GM23338 (cell line): Measurements from ENCODE around the gene SERPINB2. TPM values are rescaled to one million over a fixed set of nuclear protein-coding genes. Genes with fewer than 3 reads are reported as not detected.

Experiments
- ATAC-seq: fragments of 200-7000 bp; cut with Tn5 transposase; 3 replicates; pipeline ENCODE4 v1.9.1; 2020
- DNase-seq: peaks from one replicate; pipeline ENCODE4 v3.0.0-alpha.2; 2015; ENCODE audit warnings: low spot score
- H2AFZ ChIP-seq: fragments of 200-600 bp; sonication (generic); 2 replicates; pipeline ENCODE4 v1.8.0; 2016; ENCODE audit warnings: antibody characterized with exemption, mild to moderate bottlenecking, moderate library complexity
- H3F3A ChIP-seq: fragments of 200-600 bp; sonication (generic); replicated peaks from 2 replicates; pipeline ENCODE4 v1.8.0; 2017; ENCODE audit warnings: antibody characterized with exemption, mixed run types, low read depth
- H3K27ac ChIP-seq: fragments of 200-600 bp; sonication (generic); 2 replicates; pipeline ENCODE4 v1.6.1; 2016; ENCODE audit warnings: low read depth
- H3K27me3 ChIP-seq: fragments of 200-600 bp; sonication (generic); 2 replicates; pipeline ENCODE4 v1.8.0; 2016; ENCODE audit warnings: mild to moderate bottlenecking, mixed run types, moderate library complexity; ENCODE audit not compliant: insufficient read depth
- H3K36me3 ChIP-seq: fragments of 200-600 bp; sonication (generic); 2 replicates; pipeline ENCODE4 v1.8.0; 2016; ENCODE audit warnings: mild to moderate bottlenecking; ENCODE audit not compliant: insufficient read depth
- H3K4me1 ChIP-seq: fragments of 200-600 bp; sonication (generic); 2 replicates; pipeline ENCODE4 v1.8.0; 2016; ENCODE audit warnings: mild to moderate bottlenecking, moderate library complexity; ENCODE audit not compliant: insufficient read depth
- H3K4me2 ChIP-seq: fragments of 200-600 bp; sonication (generic); 2 replicates; pipeline ENCODE4 v1.7.1; 2017; ENCODE audit warnings: mixed run types
- H3K4me3 ChIP-seq: fragments of 200-600 bp; sonication (generic); 2 replicates; pipeline ENCODE4 v1.6.1; 2016; ENCODE audit warnings: mixed run types
- H3K79me2 ChIP-seq: fragments of 200-600 bp; sonication (generic); replicated peaks from 2 replicates; pipeline ENCODE4 v1.8.0; 2017; ENCODE audit warnings: mild to moderate bottlenecking; ENCODE audit not compliant: insufficient read depth
- H3K9me2 ChIP-seq: fragments of 200-600 bp; sonication (generic); 2 replicates; pipeline ENCODE4 v1.8.0; 2017; ENCODE audit not compliant: insufficient read depth
- H4K20me1 ChIP-seq: fragments of 200-600 bp; sonication (generic); replicated peaks from 2 replicates; pipeline ENCODE4 v1.8.0; 2017; ENCODE audit warnings: mild to moderate bottlenecking; ENCODE audit not compliant: insufficient read depth
- H3K27ac Mint-ChIP-seq: 2 replicates; pipeline ENCODE4 v1.8.0; 2020; ENCODE audit warnings: inconsistent platforms, mild to moderate bottlenecking, moderate library complexity, mixed read lengths
- H3K27me3 Mint-ChIP-seq: 3 replicates; pipeline ENCODE4 v1.8.0; 2022; ENCODE audit warnings: low read depth, mild to moderate bottlenecking, moderate library complexity, mixed read lengths, inconsistent platforms; ENCODE audit not compliant: insufficient read depth, poor library complexity
- H3K36me3 Mint-ChIP-seq: 3 replicates; pipeline ENCODE4 v1.8.0; 2021; ENCODE audit warnings: low read depth, mild to moderate bottlenecking, inconsistent platforms, moderate library complexity, mixed read lengths
- H3K4me1 Mint-ChIP-seq: 3 replicates; pipeline ENCODE4 v1.8.0; 2020; ENCODE audit warnings: mild to moderate bottlenecking, inconsistent platforms, mixed read lengths
- H3K4me3 Mint-ChIP-seq: 3 replicates; pipeline ENCODE4 v1.8.0; 2021; ENCODE audit warnings: moderate library complexity, mild to moderate bottlenecking, inconsistent platforms, mixed read lengths
- H3K9me3 Mint-ChIP-seq: 3 replicates; pipeline ENCODE4 v1.8.0; 2020; ENCODE audit warnings: moderate library complexity, mild to moderate bottlenecking, inconsistent platforms, mixed read lengths
- CREB1 ChIP-seq: fragments of 250-450 bp; sonication (Bioruptor Pico); IDR thresholded peaks from 2 replicates; pipeline ENCODE4 v1.5.0; 2020; ENCODE audit warnings: low read depth, mild to moderate bottlenecking, moderate library complexity
- CTCF ChIP-seq, 2 experiments: fragments of 200-600 bp in 1 of 2; sonication (generic) in 1 of 2; conservative IDR thresholded peaks; 2 replicates each; pipeline versions ENCODE4 v1.5.1 to v1.6.1; 2016 to 2017; ENCODE audit warnings: antibody characterized with exemption in 2 of 2, low read depth in 2 of 2, mild to moderate bottlenecking in 2 of 2, moderate library complexity in 1 of 2
- EZH2phosphoT487 ChIP-seq: fragments of 200-600 bp; sonication (generic); IDR thresholded peaks from one replicate; pipeline ENCODE4 v1.8.1; 2018; ENCODE audit warnings: antibody characterized with exemption; ENCODE audit not compliant: unreplicated experiment
- JUNB ChIP-seq: IDR thresholded peaks from one replicate; pipeline ENCODE4 v1.6.1; 2016; ENCODE audit warnings: antibody characterized with exemption; ENCODE audit not compliant: unreplicated experiment
- NANOG ChIP-seq: IDR thresholded peaks from 2 replicates; pipeline ENCODE4 v1.6.1; 2016; ENCODE audit warnings: antibody characterized with exemption, borderline replicate concordance
- POLR2AphosphoS5 ChIP-seq: IDR thresholded peaks from 2 replicates; pipeline ENCODE4 v1.6.1; 2016; ENCODE audit warnings: antibody characterized with exemption, low read depth
- STAT1 ChIP-seq: IDR thresholded peaks from one replicate; pipeline ENCODE4 v1.6.1; 2016; ENCODE audit warnings: antibody characterized with exemption; ENCODE audit not compliant: unreplicated experiment
- ZNF331 ChIP-seq: fragments of 250-450 bp; sonication (Bioruptor Pico); IDR thresholded peaks from 2 replicates; pipeline ENCODE4 v1.5.0; 2020; ENCODE audit warnings: low read depth, mild to moderate bottlenecking, moderate library complexity
- polyA plus RNA-seq: library from polyadenylated mRNA; unstranded; fragments of >200 nt; fragmentation: Nextera tagmentation; extraction: Ambion mirVana; gene quantifications from 2 replicates; pipeline ENCODE4 v1.2.1, GENCODE V29; 2016
- total RNA-seq: library from RNA; depleted of rRNA; stranded (reverse); fragments of >200 nt; shearing (Covaris generic); gene quantifications from 2 replicates; pipeline ENCODE4 v1.2.3, GENCODE V29; 2014
- TF ChIP-seq, protein P1 (sequence below): IDR thresholded peaks from 2 replicates; pipeline ENCODE4 v1.6.1; 2016; ENCODE audit warnings: antibody characterized with exemption
- TF ChIP-seq, protein P2 (sequence below): fragments of 250-450 bp; sonication (Bioruptor Pico); IDR thresholded peaks from 2 replicates; pipeline ENCODE4 v1.5.0; 2020; ENCODE audit warnings: mild to moderate bottlenecking, moderate library complexity

Gene SERPINB2
- total and polyA plus RNA-seq, 2 experiments from 2014 or later: not detected

- TF ChIP-seq, protein P1, sequence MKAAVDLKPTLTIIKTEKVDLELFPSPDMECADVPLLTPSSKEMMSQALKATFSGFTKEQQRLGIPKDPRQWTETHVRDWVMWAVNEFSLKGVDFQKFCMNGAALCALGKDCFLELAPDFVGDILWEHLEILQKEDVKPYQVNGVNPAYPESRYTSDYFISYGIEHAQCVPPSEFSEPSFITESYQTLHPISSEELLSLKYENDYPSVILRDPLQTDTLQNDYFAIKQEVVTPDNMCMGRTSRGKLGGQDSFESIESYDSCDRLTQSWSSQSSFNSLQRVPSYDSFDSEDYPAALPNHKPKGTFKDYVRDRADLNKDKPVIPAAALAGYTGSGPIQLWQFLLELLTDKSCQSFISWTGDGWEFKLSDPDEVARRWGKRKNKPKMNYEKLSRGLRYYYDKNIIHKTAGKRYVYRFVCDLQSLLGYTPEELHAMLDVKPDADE: no peak
- TF ChIP-seq ZNF331 (CRISPR knock-in tag) (no peak), POLR2AphosphoS5 (no peak), JUNB (no peak), STAT1 (no peak), CTCF (conservative IDR thresholded peaks at IDR 0.05; ENCODE audit: low read depth in 2 of 2) (no peak), CREB1 (CRISPR knock-in tag) (no peak)
These were observed 14.9 kb upstream of the SERPINB2 start (continued) for GRCh38 chr18:63872586-63872985.

DNA sequence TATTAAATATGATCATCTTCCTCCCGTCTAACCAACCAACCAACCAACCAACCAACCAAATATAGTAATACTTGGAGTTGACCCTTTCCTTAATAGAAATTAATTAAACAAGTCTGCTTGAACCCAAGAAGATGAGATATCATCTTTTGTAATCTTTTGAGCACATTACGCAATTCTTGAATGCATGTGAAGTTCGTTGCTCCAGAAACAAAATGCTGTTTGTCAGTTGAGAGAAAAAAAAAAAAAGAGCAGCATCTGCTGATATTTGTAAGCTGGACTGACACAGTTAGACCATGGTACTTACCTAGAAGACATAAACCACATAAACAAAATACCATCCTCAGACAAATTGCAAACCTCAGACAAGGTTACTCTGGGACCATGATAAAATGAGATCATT lies 9.2 kb upstream of the SERPINB2 start:
- Mint-ChIP-seq H3K4me1 (no peaks in the 10 kb centered on the region), H3K27ac (no peak overlapping the region), H3K36me3 (no peaks in the 10 kb centered on the region), H3K4me3 (no peak overlapping the region), H3K27me3 (no peaks in the 10 kb centered on the region), H3K9me3 (no peaks in the 10 kb centered on the region)
- H3K4me2 ChIP-seq: no peak overlapping the region
- no peak overlapping the region for H3K27ac ChIP-seq
- no peak for TF ChIP-seq NANOG
- TF ChIP-seq POLR2AphosphoS5: no peak
- no peak for TF ChIP-seq CREB1 (CRISPR knock-in tag)
- no peaks in the 10 kb centered on the region for H3K27me3 ChIP-seq
- H3F3A ChIP-seq: no peaks in the 10 kb centered on the region
- DNase-seq: no peak
- ATAC-seq: no peak
- no peaks in the 10 kb centered on the region for H3K9me2 ChIP-seq
- H4K20me1 ChIP-seq: no peaks in the 10 kb centered on the region
- H3K4me1 ChIP-seq: no peaks in the 10 kb centered on the region
- H3K36me3 ChIP-seq: no peaks in the 10 kb centered on the region
- H3K79me2 ChIP-seq: no peaks in the 10 kb centered on the region
- no peak overlapping the region for H3K4me3 ChIP-seq
- no peak overlapping the region for H2AFZ ChIP-seq

GRCh38 chr18:63878925-63879324 lies 8.6 kb upstream of the SERPINB2 start:
- no peak overlapping the region for H3K27ac Mint-ChIP-seq
- H3K4me1 Mint-ChIP-seq: no peaks in the 10 kb centered on the region
- H3K4me3 ChIP-seq: no peak overlapping the region
- H3K9me2 ChIP-seq: no peaks in the 10 kb centered on the region
- no peaks in the 10 kb centered on the region for H3K36me3 Mint-ChIP-seq
- H3K27ac ChIP-seq: no peak overlapping the region
- H3F3A ChIP-seq: no peaks in the 10 kb centered on the region
- no peaks in the 10 kb centered on the region for H3K79me2 ChIP-seq
- no peaks in the 10 kb centered on the region for H3K27me3 ChIP-seq
- no peak overlapping the region for H3K4me2 ChIP-seq
- no peaks in the 10 kb centered on the region for H3K36me3 ChIP-seq
- no peak overlapping the region for H3K4me3 Mint-ChIP-seq
- no peaks in the 10 kb centered on the region for H4K20me1 ChIP-seq
- no peak overlapping the region for H2AFZ ChIP-seq
- H3K27me3 Mint-ChIP-seq: no peaks in the 10 kb centered on the region
- H3K9me3 Mint-ChIP-seq: no peaks in the 10 kb centered on the region
- no peak for ATAC-seq
- no peak for DNase-seq
- H3K4me1 ChIP-seq: no peaks in the 10 kb centered on the region
- TF ChIP-seq, protein P1: no peak
- TF ChIP-seq, protein P2, sequence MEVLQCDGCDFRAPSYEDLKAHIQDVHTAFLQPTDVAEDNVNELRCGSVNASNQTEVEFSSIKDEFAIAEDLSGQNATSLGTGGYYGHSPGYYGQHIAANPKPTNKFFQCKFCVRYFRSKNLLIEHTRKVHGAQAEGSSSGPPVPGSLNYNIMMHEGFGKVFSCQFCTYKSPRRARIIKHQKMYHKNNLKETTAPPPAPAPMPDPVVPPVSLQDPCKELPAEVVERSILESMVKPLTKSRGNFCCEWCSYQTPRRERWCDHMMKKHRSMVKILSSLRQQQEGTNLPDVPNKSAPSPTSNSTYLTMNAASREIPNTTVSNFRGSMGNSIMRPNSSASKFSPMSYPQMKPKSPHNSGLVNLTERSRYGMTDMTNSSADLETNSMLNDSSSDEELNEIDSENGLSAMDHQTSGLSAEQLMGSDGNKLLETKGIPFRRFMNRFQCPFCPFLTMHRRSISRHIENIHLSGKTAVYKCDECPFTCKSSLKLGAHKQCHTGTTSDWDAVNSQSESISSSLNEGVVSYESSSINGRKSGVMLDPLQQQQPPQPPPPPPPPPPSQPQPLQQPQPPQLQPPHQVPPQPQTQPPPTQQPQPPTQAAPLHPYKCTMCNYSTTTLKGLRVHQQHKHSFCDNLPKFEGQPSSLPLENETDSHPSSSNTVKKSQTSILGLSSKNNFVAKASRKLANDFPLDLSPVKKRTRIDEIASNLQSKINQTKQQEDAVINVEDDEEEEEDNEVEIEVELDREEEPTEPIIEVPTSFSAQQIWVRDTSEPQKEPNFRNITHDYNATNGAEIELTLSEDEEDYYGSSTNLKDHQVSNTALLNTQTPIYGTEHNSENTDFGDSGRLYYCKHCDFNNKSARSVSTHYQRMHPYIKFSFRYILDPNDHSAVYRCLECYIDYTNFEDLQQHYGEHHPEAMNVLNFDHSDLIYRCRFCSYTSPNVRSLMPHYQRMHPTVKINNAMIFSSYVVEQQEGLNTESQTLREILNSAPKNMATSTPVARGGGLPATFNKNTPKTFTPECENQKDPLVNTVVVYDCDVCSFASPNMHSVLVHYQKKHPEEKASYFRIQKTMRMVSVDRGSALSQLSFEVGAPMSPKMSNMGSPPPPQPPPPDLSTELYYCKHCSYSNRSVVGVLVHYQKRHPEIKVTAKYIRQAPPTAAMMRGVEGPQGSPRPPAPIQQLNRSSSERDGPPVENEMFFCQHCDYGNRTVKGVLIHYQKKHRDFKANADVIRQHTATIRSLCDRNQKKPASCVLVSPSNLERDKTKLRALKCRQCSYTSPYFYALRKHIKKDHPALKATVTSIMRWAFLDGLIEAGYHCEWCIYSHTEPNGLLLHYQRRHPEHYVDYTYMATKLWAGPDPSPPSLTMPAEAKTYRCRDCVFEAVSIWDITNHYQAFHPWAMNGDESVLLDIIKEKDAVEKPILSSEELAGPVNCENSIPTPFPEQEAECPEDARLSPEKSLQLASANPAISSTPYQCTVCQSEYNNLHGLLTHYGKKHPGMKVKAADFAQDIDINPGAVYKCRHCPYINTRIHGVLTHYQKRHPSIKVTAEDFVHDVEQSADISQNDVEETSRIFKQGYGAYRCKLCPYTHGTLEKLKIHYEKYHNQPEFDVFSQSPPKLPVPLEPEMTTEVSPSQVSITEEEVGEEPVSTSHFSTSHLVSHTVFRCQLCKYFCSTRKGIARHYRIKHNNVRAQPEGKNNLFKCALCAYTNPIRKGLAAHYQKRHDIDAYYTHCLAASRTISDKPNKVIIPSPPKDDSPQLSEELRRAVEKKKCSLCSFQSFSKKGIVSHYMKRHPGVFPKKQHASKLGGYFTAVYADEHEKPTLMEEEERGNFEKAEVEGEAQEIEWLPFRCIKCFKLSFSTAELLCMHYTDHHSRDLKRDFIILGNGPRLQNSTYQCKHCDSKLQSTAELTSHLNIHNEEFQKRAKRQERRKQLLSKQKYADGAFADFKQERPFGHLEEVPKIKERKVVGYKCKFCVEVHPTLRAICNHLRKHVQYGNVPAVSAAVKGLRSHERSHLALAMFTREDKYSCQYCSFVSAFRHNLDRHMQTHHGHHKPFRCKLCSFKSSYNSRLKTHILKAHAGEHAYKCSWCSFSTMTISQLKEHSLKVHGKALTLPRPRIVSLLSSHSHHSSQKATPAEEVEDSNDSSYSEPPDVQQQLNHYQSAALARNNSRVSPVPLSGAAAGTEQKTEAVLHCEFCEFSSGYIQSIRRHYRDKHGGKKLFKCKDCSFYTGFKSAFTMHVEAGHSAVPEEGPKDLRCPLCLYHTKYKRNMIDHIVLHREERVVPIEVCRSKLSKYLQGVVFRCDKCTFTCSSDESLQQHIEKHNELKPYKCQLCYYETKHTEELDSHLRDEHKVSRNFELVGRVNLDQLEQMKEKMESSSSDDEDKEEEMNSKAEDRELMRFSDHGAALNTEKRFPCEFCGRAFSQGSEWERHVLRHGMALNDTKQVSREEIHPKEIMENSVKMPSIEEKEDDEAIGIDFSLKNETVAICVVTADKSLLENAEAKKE (CRISPR knock-in tag): no peak
- no peak for TF ChIP-seq NANOG
- TF ChIP-seq ZNF331 (CRISPR knock-in tag): no peak
- TF ChIP-seq EZH2phosphoT487: no peak
